MM.1S (cell line): ENCODE measurements around the gene NOS1.
"Not testable (repeated sequence)": the region's sequence is repeated elsewhere in the genome, so short reads cannot be mapped to it uniquely, and the experiment has no call there.

Source experiments
- DNase-seq: peaks from one replicate; pipeline ENCODE4 v3.0.0-alpha.2; 2015
- H2AFZ ChIP-seq: fragments of 300-600 bp; sonication (generic); 2 replicates; pipeline ENCODE4 v1.6.0; 2016; ENCODE audit warnings: antibody characterized with exemption, low read length
- H3F3A ChIP-seq: fragments of 300-600 bp; sonication (generic); 2 replicates; pipeline ENCODE4 v1.6.1; 2016; ENCODE audit warnings: mild to moderate bottlenecking, antibody characterized with exemption, low read length, moderate library complexity, mixed read lengths; ENCODE audit not compliant: insufficient read depth
- H3K27ac ChIP-seq: fragments of 300-600 bp; sonication (generic); 2 replicates; pipeline ENCODE4 v1.5.1; 2016; ENCODE audit warnings: mild to moderate bottlenecking, low read length
- H3K27me3 ChIP-seq: fragments of 300-600 bp; sonication (generic); replicated peaks from 2 replicates; pipeline ENCODE4 v1.6.0; 2016; ENCODE audit warnings: low read length; ENCODE audit not compliant: insufficient read depth
- H3K36me3 ChIP-seq: fragments of 300-600 bp; sonication (generic); replicated peaks from 2 replicates; pipeline ENCODE4 v1.6.1; 2016; ENCODE audit warnings: mild to moderate bottlenecking, low read length, mixed read lengths; ENCODE audit not compliant: insufficient read depth
- H3K4me1 ChIP-seq: fragments of 300-600 bp; sonication (generic); 2 replicates; pipeline ENCODE4 v1.6.1; 2016; ENCODE audit warnings: low read length, mixed read lengths
- H3K4me2 ChIP-seq: fragments of 300-600 bp; sonication (generic); 2 replicates; pipeline ENCODE4 v1.6.0; 2016; ENCODE audit warnings: low read depth, low read length
- H3K4me3 ChIP-seq: fragments of 300-600 bp; sonication (generic); 2 replicates; pipeline ENCODE4 v1.5.1; 2016; ENCODE audit warnings: low read length, mixed read lengths
- H3K79me2 ChIP-seq: fragments of 300-600 bp; sonication (generic); 2 replicates; pipeline ENCODE4 v1.6.1; 2016; ENCODE audit warnings: mixed run types, low read length, mixed read lengths
- H3K9ac ChIP-seq: fragments of 300-600 bp; sonication (generic); 2 replicates; pipeline ENCODE4 v1.6.1; 2016; ENCODE audit warnings: low read length, mixed read lengths
- H3K9me2 ChIP-seq: fragments of 300-600 bp; sonication (generic); replicated peaks from 2 replicates; pipeline ENCODE4 v1.6.1; 2016; ENCODE audit warnings: mild to moderate bottlenecking, low read length, mixed read lengths; ENCODE audit not compliant: insufficient read depth
- H3K9me3 ChIP-seq: fragments of 300-600 bp; sonication (generic); replicated peaks from 2 replicates; pipeline ENCODE4 v1.6.1; 2016; ENCODE audit warnings: mild to moderate bottlenecking, low read length, mixed read lengths; ENCODE audit not compliant: insufficient read depth
- H4K20me1 ChIP-seq: fragments of 300-600 bp; sonication (generic); 2 replicates; pipeline ENCODE4 v1.6.1; 2016; ENCODE audit warnings: mild to moderate bottlenecking, low read length, moderate library complexity, mixed read lengths; ENCODE audit not compliant: insufficient read depth
- CTCF ChIP-seq: fragments of 300-600 bp; sonication (generic); IDR thresholded peaks from 2 replicates; pipeline ENCODE4 v1.5.1; 2016; ENCODE audit warnings: antibody characterized with exemption, low read length, mixed read lengths
- EZH2 ChIP-seq: fragments of 300-600 bp; sonication (generic); optimal IDR thresholded peaks from 2 replicates; pipeline ENCODE3; 2017; ENCODE audit warnings: low read depth, mild to moderate bottlenecking, antibody characterized with exemption, low read length, mixed read lengths
- EZH2phosphoT487 ChIP-seq: fragments of 300-600 bp; sonication (generic); IDR thresholded peaks from 2 replicates; pipeline ENCODE4 v1.6.1; 2018; ENCODE audit warnings: antibody characterized with exemption, low read length

NOS1 gene

GRCh38 chr12:117187421-117187820 is 174.0 kb downstream of the NOS1 start:
- no peaks in the 10 kb centered on the region for H3F3A ChIP-seq

GRCh38 chr12:117182866-117183265 is 178.6 kb downstream of the NOS1 start:
- Histone ChIP-seq H3K79me2 (peaks cover 6% of the 10 kb centered on the region; the same call in 1 of the 2 replicates), H2AFZ (no peak overlapping the region), H3K4me2 (no peak overlapping the region), H4K20me1 (no peaks in the 10 kb centered on the region), H3K36me3 (no peaks in the 10 kb centered on the region; the same call in 1 of the 2 replicates), H3K9me2 (no peaks in the 10 kb centered on the region), H3K4me1 (no peaks in the 10 kb centered on the region), H3K4me3 (no peak overlapping the region), H3K27me3 (no peaks in the 10 kb centered on the region), H3F3A (no peaks in the 10 kb centered on the region), H3K9me3 (no peaks in the 10 kb centered on the region), H3K9ac (no peak overlapping the region), H3K27ac (no peak overlapping the region)
- TF ChIP-seq EZH2phosphoT487 (no peak), EZH2 (no peak), CTCF (no peak)
- DNase-seq = no peak

More at GRCh38 chr12:117187421-117187820, 174.0 kb downstream of the NOS1 start:
- H3K27ac ChIP-seq = no peak overlapping the region
- no peaks in the 10 kb centered on the region; the same call in 1 of the 2 replicates for H3K36me3 ChIP-seq
- H3K9me3 ChIP-seq = no peaks in the 10 kb centered on the region
- H3K9ac ChIP-seq = no peak overlapping the region
- H3K4me1 ChIP-seq = peaks cover 7% of the 10 kb centered on the region; the same call in 1 of the 2 replicates
- TF ChIP-seq EZH2phosphoT487 (no peak), CTCF (no peak), EZH2 (no peak)
- H3K27me3 ChIP-seq = no peaks in the 10 kb centered on the region
- no peak overlapping the region for H3K4me3 ChIP-seq
- no peak overlapping the region for H3K4me2 ChIP-seq
- no peaks in the 10 kb centered on the region for H4K20me1 ChIP-seq
- DNase-seq = no peak
- H3K9me2 ChIP-seq = no peaks in the 10 kb centered on the region
- H3K79me2 ChIP-seq = peaks cover 25% of the 10 kb centered on the region
- no peak overlapping the region for H2AFZ ChIP-seq

- H3K4me2 ChIP-seq, H3K36me3 ChIP-seq, H3K4me1 ChIP-seq, H2AFZ ChIP-seq, H3K9me3 ChIP-seq, H3K9me2 ChIP-seq, H4K20me1 ChIP-seq, H3K79me2 ChIP-seq, H3K27ac ChIP-seq, DNase-seq, H3K27me3 ChIP-seq, H3K9ac ChIP-seq, H3F3A ChIP-seq, H3K4me3 ChIP-seq: not testable (repeated sequence)
Measured at GRCh38 chr12:117181468-117181843, 180.0 kb downstream of the NOS1 start.

GRCh38 chr12:117180758-117181467 is 180.5 kb downstream of the NOS1 start:
- no peak for DNase-seq
- no peak for TF ChIP-seq EZH2
- no peak for TF ChIP-seq CTCF
- TF ChIP-seq EZH2phosphoT487 = no peak

More at GRCh38 chr12:117180758-117181467, 180.5 kb downstream of the NOS1 start:
- no peak overlapping the region for H3K4me2 ChIP-seq
- no peak overlapping the region for H2AFZ ChIP-seq
- no peaks in the 10 kb centered on the region for H3K79me2 ChIP-seq
- no peak overlapping the region for H3K4me3 ChIP-seq
- no peaks in the 10 kb centered on the region for H4K20me1 ChIP-seq
- H3K36me3 ChIP-seq = no peaks in the 10 kb centered on the region
- no peaks in the 10 kb centered on the region for H3K27me3 ChIP-seq
- H3K9me3 ChIP-seq = no peaks in the 10 kb centered on the region
- 0 out of 2 replicates have a peak, but pooled peaks cover 5% of the 10 kb centered on the region for H3K4me1 ChIP-seq
- H3K9me2 ChIP-seq = no peaks in the 10 kb centered on the region
- no peaks in the 10 kb centered on the region for H3F3A ChIP-seq
- H3K27ac ChIP-seq = no peak overlapping the region
- H3K9ac ChIP-seq = no peak overlapping the region
